Activated T-helper 17 cell treated with anti-CD3 and anti-CD28 coated beads, Interleukin-2, amount 50 U/mL, for 72 hours (primary cell): Measurements from ENCODE around the gene SOAT2. TPM values are rescaled to one million over a fixed set of nuclear protein-coding genes. Genes with fewer than 3 reads are reported as not detected.

Source experiments
- ATAC-seq: fragments of 150-1000 bp; cut with Tn5 transposase; replicated peaks from 2 replicates; pipeline ENCODE4 v1.10.0; 2021; ENCODE audit warnings: mild to moderate bottlenecking, moderate library complexity
- H3K27ac Mint-ChIP-seq: one replicate; pipeline ENCODE4 v1.8.0; 2022; ENCODE audit warnings: mixed read lengths
- H3K27me3 Mint-ChIP-seq: one replicate; pipeline ENCODE4 v1.8.0; 2022; ENCODE audit warnings: mixed read lengths
- H3K36me3 Mint-ChIP-seq: one replicate; pipeline ENCODE4 v1.8.0; 2022; ENCODE audit warnings: low read depth, mild to moderate bottlenecking, mixed read lengths
- H3K4me1 Mint-ChIP-seq: one replicate; pipeline ENCODE4 v1.8.0; 2022; ENCODE audit warnings: mixed read lengths
- H3K4me3 Mint-ChIP-seq: one replicate; pipeline ENCODE4 v1.8.0; 2022; ENCODE audit warnings: mild to moderate bottlenecking, mixed read lengths
- H3K9me3 Mint-ChIP-seq: one replicate; pipeline ENCODE4 v1.8.0; 2022; ENCODE audit warnings: mixed read lengths
- total RNA-seq, 2 donors: library from RNA; stranded (reverse); gene quantifications; one replicate each; pipeline ENCODE4 v1.2.3, GENCODE V29; 2022

The SOAT2 gene
- total RNA-seq, 2 donors from 2014 or later: 0.28 to 1.1 TPM

DNA sequence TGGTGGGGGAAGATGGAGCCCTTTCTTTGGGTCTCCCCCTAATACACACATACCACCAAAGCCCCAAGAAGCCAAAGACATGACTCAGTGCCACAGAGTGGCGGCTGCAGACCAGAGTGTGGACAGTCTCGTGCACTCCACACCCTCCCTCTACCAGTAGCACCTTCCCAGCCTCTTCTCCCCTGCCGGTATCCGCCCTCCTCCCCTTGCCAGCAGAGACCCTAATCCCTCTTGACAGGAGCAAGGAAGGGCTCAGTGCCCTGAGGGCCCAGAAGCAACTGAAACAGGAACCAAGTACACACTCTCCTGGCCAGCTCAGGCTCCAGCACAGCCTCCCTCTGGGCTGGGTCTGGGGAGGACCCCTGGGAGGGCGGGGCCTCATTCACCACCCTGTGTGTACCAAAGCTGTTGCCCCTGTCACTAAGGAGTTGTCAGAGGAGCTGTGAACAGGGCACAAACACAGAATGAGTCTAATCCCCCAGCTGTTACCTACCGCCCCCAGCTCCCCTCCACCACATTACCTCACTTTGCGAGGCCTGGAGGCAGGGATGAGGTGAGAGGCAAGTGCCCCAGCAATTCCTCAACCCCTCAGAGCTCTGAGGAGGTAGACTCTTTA is 32.3 kb upstream of the SOAT2 start:
- H3K27me3 Mint-ChIP-seq: no peaks in the 10 kb centered on the region
- peaks cover 84% of the 10 kb centered on the region for H3K36me3 Mint-ChIP-seq
- peak overlapping the region; percentile 56 for H3K27ac Mint-ChIP-seq
- no peaks in the 10 kb centered on the region for H3K9me3 Mint-ChIP-seq
- no peak overlapping the region for H3K4me3 Mint-ChIP-seq
- no peak for ATAC-seq
- peaks cover 23% of the 10 kb centered on the region for H3K4me1 Mint-ChIP-seq

- H3K27ac Mint-ChIP-seq: peak overlapping the region; percentile 78
- peaks cover 84% of the 10 kb centered on the region for H3K36me3 Mint-ChIP-seq
- no peaks in the 10 kb centered on the region for H3K9me3 Mint-ChIP-seq
- H3K4me1 Mint-ChIP-seq: peaks cover 16% of the 10 kb centered on the region
- no peak for ATAC-seq
- H3K27me3 Mint-ChIP-seq: no peaks in the 10 kb centered on the region
- H3K4me3 Mint-ChIP-seq: no peak overlapping the region
These were observed 31.4 kb upstream of the SOAT2 start for GRCh38 chr12:53071591-53072551.

DNA sequence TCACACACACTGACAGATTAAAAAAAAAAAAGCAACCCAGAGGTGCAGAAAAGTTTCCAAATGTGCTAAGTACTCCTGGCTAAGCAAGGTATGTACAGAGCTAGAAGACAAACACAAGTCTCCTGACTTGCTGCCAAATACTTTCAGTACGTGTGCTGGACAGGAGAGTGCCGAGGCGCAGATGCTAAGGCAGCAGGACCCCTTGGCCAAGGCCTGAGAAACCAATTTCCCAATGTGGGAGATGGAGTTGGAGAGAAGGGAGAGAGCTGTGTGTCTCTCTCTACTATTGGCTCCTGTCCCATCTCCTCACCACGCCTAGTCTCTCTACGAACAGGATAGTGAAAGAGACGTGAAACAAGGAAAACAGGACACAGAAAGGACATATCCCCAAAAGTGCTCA is 29.4 kb upstream of the SOAT2 start:
- no peak for ATAC-seq
- H3K27ac Mint-ChIP-seq: peak overlapping the region; percentile 34
- H3K36me3 Mint-ChIP-seq: peaks cover 77% of the 10 kb centered on the region
- H3K27me3 Mint-ChIP-seq: no peaks in the 10 kb centered on the region
- no peaks in the 10 kb centered on the region for H3K9me3 Mint-ChIP-seq
- no peak overlapping the region for H3K4me3 Mint-ChIP-seq
- peaks cover 24% of the 10 kb centered on the region for H3K4me1 Mint-ChIP-seq

DNA sequence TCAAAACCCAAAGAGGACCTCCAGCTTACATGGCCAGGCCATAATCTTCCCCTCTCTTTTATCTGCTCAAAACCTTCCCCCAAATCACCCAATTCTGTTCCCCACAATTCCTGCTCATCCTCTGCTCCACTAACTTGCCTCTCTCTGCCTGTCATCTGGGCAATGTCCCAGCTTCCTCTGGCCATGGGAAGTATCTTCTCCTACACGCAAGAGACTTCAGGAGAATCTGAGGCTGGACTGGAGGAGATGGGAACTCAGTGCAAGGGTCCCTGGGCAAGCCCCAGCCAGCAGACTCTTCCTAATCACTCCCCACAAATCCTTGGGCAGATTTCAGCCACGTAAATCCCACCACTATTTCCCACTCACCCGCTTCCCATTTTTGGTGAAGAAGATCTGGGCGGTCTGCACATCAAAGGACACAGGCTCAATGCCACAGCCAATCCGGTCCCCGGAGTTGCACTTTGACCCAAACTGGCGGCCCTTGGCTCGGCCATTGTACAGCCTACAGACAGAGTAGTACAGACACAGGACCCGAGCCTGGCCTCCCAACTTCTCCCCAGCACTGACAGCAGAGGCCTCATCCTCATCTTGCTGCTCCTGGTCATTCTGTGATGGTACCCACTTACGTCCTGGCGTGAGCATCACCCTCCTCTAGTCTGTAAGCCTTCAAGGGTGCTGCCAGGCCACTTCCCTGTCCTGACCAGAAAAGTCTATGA is 28.8 kb upstream of the SOAT2 start:
- Mint-ChIP-seq H3K36me3 (peaks cover 77% of the 10 kb centered on the region), H3K4me3 (no peak overlapping the region), H3K27ac (peak overlapping the region; percentile 34), H3K9me3 (no peaks in the 10 kb centered on the region), H3K27me3 (no peaks in the 10 kb centered on the region), H3K4me1 (peaks cover 24% of the 10 kb centered on the region)
- no peak for ATAC-seq

- peaks cover 28% of the 10 kb centered on the region for H3K4me1 Mint-ChIP-seq
- no peaks in the 10 kb centered on the region for H3K9me3 Mint-ChIP-seq
- peak overlapping the region; percentile 34 for H3K27ac Mint-ChIP-seq
- H3K36me3 Mint-ChIP-seq: peaks cover 77% of the 10 kb centered on the region
- no peak overlapping the region for H3K4me3 Mint-ChIP-seq
- ATAC-seq: no peak
- no peaks in the 10 kb centered on the region for H3K27me3 Mint-ChIP-seq
These were observed 28.3 kb upstream of the SOAT2 start for GRCh38 chr12:53074999-53075370.

- Mint-ChIP-seq H3K4me3 (peak overlapping the region; percentile 84), H3K27me3 (no peaks in the 10 kb centered on the region), H3K4me1 (peaks cover 37% of the 10 kb centered on the region), H3K27ac (peak overlapping the region; percentile 34), H3K9me3 (no peaks in the 10 kb centered on the region), H3K36me3 (peaks cover 63% of the 10 kb centered on the region)
- ATAC-seq: no peak
These were observed 26.8 kb upstream of the SOAT2 start for GRCh38 chr12:53076461-53076860.

GRCh38 chr12:53077030-53077429 is 26.3 kb upstream of the SOAT2 start:
- ATAC-seq: no peak
- H3K27me3 Mint-ChIP-seq: no peaks in the 10 kb centered on the region
- peak overlapping the region; percentile 34 for H3K27ac Mint-ChIP-seq
- H3K36me3 Mint-ChIP-seq: peaks cover 58% of the 10 kb centered on the region
- peaks cover 37% of the 10 kb centered on the region for H3K4me1 Mint-ChIP-seq
- H3K4me3 Mint-ChIP-seq: peak overlapping the region; percentile 84
- no peaks in the 10 kb centered on the region for H3K9me3 Mint-ChIP-seq

- ATAC-seq: peak; percentile 16
- Mint-ChIP-seq H3K4me3 (peak overlapping the region; percentile 84), H3K27ac (peak overlapping the region; percentile 97), H3K4me1 (peaks cover 33% of the 10 kb centered on the region), H3K27me3 (no peaks in the 10 kb centered on the region), H3K9me3 (no peaks in the 10 kb centered on the region), H3K36me3 (peaks cover 42% of the 10 kb centered on the region)
These were observed 24.7 kb upstream of the SOAT2 start for GRCh38 chr12:53078425-53079225.

GRCh38 chr12:53079226-53080117 is 23.8 kb upstream of the SOAT2 start, which contains the start of gene SPRYD3:
Gene SPRYD3 (minus strand): TSS chr12:53079390. CDS start chr12:53079333, 57 bp downstream.
- Mint-ChIP-seq H3K9me3 (no peaks in the 10 kb centered on the region), H3K27me3 (no peaks in the 10 kb centered on the region), H3K27ac (peak within 1 kb of the TSS; percentile 97), H3K4me3 (peak within 1 kb of the TSS; percentile 84), H3K4me1 (peaks cover 28% of the 10 kb centered on the region), H3K36me3 (peaks cover 33% of the 10 kb centered on the region)
- peak; percentile 98 for ATAC-seq

DNA sequence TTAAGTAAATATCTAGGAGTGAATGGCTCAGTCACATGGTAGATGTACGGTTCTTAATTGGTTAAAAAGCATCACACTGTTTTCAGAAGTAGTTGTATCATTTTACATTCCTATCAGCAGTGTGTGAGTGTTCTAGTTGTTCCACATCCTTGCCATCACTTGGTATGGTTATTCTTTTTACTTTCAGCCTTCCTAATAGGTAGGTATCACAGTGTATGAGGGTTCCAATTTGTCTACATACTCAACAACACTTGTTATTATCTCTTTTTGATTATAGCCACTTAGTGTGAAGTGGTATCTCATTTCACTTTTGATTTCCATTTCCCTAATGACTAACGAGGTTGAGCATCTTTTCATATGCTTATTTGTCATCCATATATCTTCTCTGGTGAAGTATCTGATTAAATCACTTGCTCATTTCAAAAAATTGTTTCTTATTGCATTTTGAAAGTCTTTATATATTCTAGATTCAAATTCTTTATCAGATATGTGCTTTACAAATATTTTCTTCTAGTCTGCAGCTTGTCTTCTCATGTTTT is 20.6 kb upstream of the SOAT2 start:
- Mint-ChIP-seq H3K4me1 (peaks cover 14% of the 10 kb centered on the region), H3K27ac (no peak overlapping the region), H3K4me3 (peak overlapping the region; percentile 14), H3K36me3 (peaks cover 1% of the 10 kb centered on the region), H3K9me3 (no peaks in the 10 kb centered on the region), H3K27me3 (peaks cover 3% of the 10 kb centered on the region)
- ATAC-seq: peak; percentile 3

DNA sequence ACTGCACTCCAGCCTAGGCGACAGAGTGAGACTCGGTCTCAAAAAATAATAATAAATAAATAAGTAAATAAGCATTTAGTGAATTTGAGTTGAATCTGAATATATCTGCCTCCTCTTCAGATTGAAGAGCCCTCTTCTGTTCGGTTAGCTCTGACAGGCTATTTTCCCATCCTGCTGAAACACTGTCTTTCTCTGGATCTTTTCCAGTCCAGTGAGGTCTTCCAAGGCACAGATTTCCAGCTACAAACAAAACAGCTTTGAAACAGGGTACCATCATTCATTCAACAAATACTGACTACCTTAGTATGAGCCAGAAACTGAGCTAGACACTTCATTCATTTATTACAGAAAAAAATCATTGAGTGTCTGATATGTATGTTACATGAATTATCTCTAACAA is 16.9 kb upstream of the SOAT2 start:
- H3K27me3 Mint-ChIP-seq: peaks cover 3% of the 10 kb centered on the region
- H3K27ac Mint-ChIP-seq: no peak overlapping the region
- no peaks in the 10 kb centered on the region for H3K36me3 Mint-ChIP-seq
- no peak for ATAC-seq
- H3K9me3 Mint-ChIP-seq: no peaks in the 10 kb centered on the region
- H3K4me3 Mint-ChIP-seq: no peak overlapping the region
- no peaks in the 10 kb centered on the region for H3K4me1 Mint-ChIP-seq

DNA sequence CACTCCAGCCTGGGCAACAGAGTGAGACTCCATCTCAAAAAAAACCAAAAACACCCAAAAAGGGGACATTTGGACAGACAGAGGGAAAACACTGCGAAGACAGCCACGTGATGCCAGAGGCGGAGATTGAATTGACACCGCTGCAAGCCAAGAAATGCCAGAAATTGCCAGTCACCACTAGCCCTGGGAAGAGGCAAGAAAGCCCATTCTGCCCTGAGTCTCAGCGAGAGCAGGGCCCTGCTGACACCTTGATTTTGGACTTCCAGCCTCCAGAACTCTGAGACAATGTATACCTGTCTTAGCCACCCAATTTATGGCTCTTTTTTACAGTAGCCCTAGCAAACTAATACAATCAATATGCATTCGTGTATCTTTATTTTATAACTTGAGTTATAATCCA is 13.2 kb upstream of the SOAT2 start:
- Mint-ChIP-seq H3K27me3 (peaks cover 3% of the 10 kb centered on the region), H3K4me3 (no peak overlapping the region), H3K27ac (no peak overlapping the region), H3K36me3 (no peaks in the 10 kb centered on the region), H3K9me3 (no peaks in the 10 kb centered on the region), H3K4me1 (peaks cover 3% of the 10 kb centered on the region)
- ATAC-seq: no peak

- peaks cover 3% of the 10 kb centered on the region for H3K4me1 Mint-ChIP-seq
- H3K9me3 Mint-ChIP-seq: no peaks in the 10 kb centered on the region
- ATAC-seq: no peak
- peaks cover 2% of the 10 kb centered on the region for H3K27me3 Mint-ChIP-seq
- no peak overlapping the region for H3K4me3 Mint-ChIP-seq
- no peaks in the 10 kb centered on the region for H3K36me3 Mint-ChIP-seq
- H3K27ac Mint-ChIP-seq: no peak overlapping the region
These were observed 12.7 kb upstream of the SOAT2 start for GRCh38 chr12:53090554-53090953.
